OCI-M1 (cell line): Measurements from ENCODE around the gene TSPAN31.

Experiments used
- DNase-seq: peaks from one replicate; lab custom pipeline; 2025; lab: John Stamatoyannopoulos, UW

Gene TSPAN31

GRCh38 chr12:57752668-57753000, 7.8 kb downstream of the TSPAN31 start:
- DNase-seq = no peak

GRCh38 chr12:57753756-57754337, 9.0 kb downstream of the TSPAN31 start:
- peak; percentile 51 for DNase-seq

GRCh38 chr12:57754411-57755193, 9.8 kb downstream of the TSPAN31 start, which contains the start of gene MARCHF9:
Gene MARCHF9 (plus strand): TSS chr12:57755103. CDS start chr12:57755529, 426 bp downstream.
- peak; percentile 45 for DNase-seq

DNA sequence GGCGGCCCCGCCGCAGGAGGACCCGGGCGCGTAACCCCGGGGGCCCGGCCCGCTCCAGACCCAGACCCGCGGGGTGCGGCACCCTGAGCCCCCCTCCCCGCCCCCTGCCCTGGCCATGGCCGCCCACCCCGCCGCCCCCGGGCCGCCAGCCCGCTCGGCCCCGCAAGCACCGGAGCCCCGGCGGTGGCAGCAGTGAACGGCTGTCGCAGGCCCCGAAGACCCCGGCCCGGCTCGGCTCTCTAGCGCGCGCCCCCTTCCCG, 10.3 kb downstream of the TSPAN31 start:
- no peak for DNase-seq

GRCh38 chr12:57755454-57756372, 10.9 kb downstream of the TSPAN31 start:
- DNase-seq = no peak

- DNase-seq = peak; percentile 77
Measured at GRCh38 chr12:57756406-57757341, 11.8 kb downstream of the TSPAN31 start.

DNA sequence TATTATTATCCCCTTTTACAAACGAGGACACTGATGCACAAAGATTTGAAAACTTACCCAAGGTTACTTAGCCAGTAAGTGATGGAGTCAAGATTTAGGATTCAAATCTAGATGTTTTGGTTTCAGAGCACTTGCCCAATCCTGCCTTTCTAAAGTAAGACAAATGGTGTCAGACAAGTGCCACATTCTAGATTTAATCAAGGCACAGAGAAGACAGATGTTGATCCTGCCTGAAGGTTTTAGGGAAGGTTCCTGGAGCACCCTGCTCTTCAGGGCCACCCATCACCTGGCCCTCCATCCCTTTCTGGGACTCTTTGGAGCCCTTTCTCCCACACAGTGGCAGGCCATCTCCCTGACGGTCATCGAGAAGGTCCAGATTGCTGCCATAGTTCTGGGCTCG, 12.9 kb downstream of the TSPAN31 start:
- DNase-seq = no peak

GRCh38 chr12:57758552-57759359, 13.9 kb downstream of the TSPAN31 start:
- DNase-seq = no peak

- DNase-seq = peak; percentile 49
Measured at GRCh38 chr12:57759360-57759980, 14.6 kb downstream of the TSPAN31 start.

DNA sequence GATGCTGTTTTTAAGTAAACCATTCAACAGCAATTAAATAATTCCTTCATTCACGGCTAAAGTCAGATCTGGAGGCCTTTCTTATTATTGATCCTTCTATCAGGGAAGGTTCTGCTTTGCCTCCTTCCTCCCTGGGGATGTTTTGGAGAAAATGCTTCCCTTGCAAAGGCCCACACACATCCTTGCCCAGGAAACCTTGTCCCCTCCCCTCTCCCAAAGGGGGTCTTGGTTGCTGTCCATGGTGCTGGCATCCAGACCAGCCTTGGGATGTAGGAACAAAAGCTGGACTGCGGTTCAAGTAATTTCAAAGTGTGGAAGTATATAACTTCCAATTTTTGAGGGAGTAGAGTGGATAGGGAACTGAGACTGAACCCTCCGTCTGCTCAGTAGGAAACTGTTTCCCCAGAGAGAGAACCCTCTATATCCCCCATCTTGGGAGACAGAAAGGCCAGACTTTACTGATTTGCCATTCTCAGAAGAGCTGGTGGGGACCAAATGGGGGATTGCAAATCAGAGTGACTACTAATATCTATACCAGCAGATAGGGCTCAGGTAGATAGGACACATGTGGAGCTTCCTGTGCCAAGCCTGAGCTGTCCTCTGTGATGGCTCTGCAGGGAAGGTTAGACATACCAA, 15.6 kb downstream of the TSPAN31 start:
- DNase-seq = peak; percentile 5

DNA sequence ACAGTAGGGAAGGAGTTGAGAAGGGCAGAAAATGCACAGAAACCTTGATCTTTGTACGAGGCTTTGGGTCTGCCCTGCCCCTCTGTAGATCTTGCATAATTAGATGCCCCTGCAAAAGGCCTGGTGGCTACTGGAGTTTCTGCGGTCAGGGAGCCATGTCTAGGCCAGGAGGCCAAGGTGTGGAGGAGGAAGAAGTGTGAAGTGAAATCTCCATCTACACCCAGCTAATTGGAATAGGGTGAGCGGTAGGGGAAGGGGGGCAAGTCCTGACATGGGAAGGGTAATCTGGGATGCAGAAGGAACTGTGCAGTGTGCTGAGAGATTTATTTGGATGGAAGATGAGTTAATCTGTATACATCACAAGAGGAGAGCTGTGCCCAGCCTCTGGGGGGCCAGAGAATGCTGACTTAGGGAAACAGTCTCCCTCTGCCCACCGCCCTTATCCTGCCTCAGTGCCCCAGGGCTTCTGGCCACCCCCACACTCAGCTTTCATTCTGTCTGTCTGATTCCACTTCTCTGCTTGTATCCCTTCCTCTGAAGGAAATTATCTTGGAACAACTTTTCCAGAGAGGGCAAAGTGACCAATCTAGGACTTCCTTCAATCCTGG, 16.7 kb downstream of the TSPAN31 start:
- DNase-seq = no peak

DNA sequence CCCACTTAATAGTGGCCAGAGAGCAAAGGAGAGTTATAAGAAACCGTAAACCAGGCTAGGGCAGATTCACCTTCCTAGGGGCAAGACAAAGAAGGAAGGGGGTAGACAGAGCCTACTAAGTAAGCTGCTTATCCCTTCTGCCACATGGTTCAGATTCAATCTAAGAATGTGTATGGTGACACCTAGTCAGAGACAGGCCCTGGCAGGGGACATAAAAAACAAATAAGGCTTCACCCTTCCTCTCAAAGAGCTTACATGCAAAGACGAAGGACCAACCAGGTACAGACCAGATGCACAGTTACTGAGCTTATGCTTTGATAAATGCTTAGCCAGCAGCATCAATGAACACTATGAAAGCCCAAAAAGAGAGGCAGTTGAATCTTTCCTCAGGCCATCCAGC, 17.6 kb downstream of the TSPAN31 start:
- DNase-seq = no peak

GRCh38 chr12:57763881-57764661, 19.2 kb downstream of the TSPAN31 start:
- DNase-seq = no peak

DNA sequence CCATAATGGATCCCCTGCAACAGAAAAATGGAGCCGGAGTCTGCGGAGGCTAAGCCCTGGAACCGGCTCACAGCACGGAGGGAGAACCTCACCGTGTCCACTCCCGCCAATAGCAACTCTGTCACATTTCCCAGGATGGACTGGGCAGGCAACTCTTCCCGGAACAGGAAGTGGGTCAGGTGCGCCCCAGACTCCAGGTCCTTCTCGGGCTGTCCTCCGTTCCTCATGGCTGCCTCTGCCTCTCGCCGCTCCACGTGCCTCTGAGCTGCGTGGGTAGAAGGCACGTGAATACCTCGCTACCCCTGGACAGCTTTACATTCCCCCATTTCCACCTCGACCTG, 19.8 kb downstream of the TSPAN31 start:
- peak; percentile 22 for DNase-seq

DNA sequence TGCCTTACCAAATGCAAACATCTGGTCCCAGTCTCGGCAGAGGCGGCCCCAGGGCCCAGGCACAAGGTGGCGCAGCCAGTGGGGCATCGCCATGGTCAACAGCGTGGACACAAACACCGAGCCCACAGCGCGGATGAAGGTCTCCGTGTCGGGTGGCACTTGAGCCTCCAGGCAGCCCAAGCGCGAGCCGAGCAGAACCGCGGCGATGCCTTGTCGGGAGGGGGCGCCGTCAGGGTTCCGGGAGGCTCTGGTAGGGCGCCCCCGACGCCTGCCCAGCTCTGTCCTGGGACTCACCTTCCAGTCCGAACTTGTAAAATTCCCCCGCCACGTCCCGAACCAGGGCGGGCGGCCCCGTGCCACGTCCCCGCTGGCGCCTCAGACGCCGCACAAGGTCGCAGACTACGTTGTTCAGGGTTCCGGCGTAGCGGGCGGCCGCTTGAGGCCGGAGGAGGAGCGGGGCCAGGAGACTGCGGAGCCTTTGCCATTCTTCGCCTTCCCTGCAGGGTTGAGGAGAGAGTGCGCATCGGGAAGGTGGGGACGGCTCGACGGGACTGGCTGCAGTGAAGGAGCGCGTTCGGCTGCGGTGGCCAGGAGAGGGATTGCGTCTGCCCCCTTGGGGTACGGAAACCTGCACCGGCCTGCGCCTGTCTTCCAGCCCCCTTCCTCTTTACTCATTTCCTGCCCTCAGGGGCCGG, 20.3 kb downstream of the TSPAN31 start:
- peak; percentile 51 for DNase-seq

- peak; percentile 15 for DNase-seq
Measured at GRCh38 chr12:57765698-57766463, 21.0 kb downstream of the TSPAN31 start.
